Measurements from ENCODE around the gene GALNT13.

GALNT13 gene

DNA sequence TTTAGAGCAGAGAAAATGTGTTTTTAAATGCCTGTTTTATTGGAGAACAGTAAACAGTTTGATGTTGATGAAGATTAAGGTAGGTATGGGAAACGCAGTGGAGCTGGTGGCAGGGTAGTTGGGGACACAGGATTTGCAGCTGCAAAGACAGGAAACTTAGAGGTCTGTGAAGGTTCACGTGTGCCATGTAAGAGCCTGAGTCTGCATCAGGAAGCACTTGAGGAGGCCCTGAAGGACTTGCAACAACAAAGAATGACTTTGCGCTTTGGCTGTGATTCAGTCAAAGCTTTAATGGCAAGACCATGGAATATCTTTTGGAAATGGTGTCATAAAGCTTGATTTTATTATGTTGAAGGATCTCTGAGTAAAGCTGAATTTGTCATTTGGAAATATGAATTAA is 479.2 kb downstream of the GALNT13 start:
- TF ChIP-seq, protein P1, sequence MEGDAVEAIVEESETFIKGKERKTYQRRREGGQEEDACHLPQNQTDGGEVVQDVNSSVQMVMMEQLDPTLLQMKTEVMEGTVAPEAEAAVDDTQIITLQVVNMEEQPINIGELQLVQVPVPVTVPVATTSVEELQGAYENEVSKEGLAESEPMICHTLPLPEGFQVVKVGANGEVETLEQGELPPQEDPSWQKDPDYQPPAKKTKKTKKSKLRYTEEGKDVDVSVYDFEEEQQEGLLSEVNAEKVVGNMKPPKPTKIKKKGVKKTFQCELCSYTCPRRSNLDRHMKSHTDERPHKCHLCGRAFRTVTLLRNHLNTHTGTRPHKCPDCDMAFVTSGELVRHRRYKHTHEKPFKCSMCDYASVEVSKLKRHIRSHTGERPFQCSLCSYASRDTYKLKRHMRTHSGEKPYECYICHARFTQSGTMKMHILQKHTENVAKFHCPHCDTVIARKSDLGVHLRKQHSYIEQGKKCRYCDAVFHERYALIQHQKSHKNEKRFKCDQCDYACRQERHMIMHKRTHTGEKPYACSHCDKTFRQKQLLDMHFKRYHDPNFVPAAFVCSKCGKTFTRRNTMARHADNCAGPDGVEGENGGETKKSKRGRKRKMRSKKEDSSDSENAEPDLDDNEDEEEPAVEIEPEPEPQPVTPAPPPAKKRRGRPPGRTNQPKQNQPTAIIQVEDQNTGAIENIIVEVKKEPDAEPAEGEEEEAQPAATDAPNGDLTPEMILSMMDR (IDR thresholded peaks at IDR 0.05; ENCODE audit: extremely low read depth, missing control alignments) = no peak
- no peak for DNase-seq (ENCODE audit: low spot score)

DNA sequence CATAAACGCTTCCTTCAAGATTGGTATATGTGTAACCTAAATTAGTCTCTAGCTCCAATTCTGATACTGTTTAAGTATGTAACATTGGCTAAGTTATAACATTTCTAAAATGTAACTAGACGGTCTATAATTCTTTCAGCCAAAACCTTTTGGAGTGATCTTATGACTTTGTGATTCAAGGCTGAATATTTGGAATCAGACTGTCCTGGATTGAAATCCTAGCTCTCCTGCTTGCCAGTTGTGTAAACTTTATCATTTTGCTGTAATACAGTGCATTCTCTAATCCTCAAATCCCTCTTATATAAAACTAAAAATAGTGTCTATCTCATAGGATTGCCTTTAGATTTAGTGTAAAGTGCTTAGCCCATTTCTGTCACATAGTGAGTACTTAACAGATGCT is 489.6 kb downstream of the GALNT13 start:
- no peak for DNase-seq (ENCODE audit: low spot score)
- TF ChIP-seq, protein P1 (IDR thresholded peaks at IDR 0.05; ENCODE audit: extremely low read depth, missing control alignments) = no peak

DNA sequence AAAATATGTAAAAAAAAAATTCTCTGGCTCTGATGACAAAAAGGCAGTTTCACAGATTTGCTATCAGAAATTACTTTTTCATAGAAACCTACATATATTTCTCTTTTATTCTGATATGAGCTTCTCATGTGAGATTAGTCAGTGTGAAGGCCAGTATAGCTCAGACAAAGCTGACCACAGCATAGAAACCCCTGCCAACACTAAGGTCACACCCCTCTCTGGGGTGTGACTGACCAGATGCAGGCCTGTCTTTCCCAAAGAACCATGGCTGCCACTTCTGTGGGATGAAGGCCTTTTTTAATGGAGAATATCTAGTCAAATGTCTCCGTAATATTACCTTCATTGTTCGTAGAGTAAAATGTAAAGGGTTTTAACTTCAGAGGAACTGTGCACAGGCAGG is 496.4 kb downstream of the GALNT13 start:
- DNase-seq (ENCODE audit: low spot score) = no peak
- TF ChIP-seq, protein P1 (IDR thresholded peaks at IDR 0.05; ENCODE audit: extremely low read depth, missing control alignments) = no peak

DNA sequence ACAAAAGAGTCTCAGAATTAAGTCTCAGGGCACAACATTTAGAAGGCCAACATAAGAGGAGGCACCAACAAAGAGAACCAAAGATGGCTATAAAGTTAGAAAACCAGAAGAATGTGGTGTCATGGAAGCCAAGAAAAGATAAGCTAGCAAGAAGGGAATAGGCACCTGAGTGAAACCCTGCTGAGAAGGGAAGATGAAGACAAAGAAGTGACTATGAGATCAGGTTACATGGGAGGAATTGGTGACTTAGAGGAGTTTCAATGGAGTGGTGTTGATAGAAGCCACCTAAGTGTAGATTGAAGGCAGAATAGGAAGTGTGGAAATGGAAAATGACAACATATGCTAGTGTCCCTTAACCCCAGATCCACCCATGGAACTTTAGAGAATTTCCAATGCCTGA is 499.2 kb downstream of the GALNT13 start:
- TF ChIP-seq, protein P1 (IDR thresholded peaks at IDR 0.05; ENCODE audit: extremely low read depth, missing control alignments) = no peak
- DNase-seq (ENCODE audit: low spot score) = no peak

DNA sequence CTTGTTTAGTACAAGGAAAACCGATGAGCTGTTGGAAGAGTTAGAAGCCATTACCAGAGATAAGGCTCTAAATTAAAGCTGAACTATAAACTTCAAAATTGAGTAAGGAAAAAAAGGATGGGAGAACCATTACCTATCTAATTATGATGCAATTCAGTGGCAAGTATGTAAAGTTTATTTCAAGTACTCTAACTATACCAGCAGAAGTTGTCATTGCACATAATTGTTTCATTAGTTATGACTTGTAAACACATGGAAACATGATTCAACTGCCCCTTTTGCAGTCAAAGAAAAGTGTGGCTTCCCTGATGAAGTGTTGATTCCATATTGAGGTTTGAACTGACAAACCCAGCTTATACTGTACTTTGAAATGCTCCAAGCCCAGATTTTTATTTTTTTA is 502.7 kb downstream of the GALNT13 start:
- TF ChIP-seq, protein P1 (IDR thresholded peaks at IDR 0.05; ENCODE audit: extremely low read depth, missing control alignments) = no peak
- DNase-seq (ENCODE audit: low spot score) = no peak

DNA sequence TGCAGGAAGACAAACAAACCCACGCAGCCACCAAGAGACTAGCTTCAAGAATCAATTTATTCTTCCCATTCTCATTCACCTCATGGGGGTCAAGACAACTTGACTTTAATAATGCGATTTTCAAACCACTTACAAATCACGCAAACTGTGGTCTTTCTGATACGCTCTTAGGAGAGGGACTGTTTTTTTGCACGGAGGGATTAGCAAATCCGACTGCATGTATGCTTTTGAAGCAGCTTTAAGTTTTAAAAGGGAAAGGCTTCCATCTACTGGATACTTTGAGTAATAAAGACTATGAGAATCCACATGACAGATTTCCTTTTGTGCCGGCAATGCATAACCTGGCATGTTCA is 503.8 kb downstream of the GALNT13 start:
- no peak for DNase-seq (ENCODE audit: low spot score)
- TF ChIP-seq, protein P1 (IDR thresholded peaks at IDR 0.05; ENCODE audit: extremely low read depth, missing control alignments) = no peak

DNA sequence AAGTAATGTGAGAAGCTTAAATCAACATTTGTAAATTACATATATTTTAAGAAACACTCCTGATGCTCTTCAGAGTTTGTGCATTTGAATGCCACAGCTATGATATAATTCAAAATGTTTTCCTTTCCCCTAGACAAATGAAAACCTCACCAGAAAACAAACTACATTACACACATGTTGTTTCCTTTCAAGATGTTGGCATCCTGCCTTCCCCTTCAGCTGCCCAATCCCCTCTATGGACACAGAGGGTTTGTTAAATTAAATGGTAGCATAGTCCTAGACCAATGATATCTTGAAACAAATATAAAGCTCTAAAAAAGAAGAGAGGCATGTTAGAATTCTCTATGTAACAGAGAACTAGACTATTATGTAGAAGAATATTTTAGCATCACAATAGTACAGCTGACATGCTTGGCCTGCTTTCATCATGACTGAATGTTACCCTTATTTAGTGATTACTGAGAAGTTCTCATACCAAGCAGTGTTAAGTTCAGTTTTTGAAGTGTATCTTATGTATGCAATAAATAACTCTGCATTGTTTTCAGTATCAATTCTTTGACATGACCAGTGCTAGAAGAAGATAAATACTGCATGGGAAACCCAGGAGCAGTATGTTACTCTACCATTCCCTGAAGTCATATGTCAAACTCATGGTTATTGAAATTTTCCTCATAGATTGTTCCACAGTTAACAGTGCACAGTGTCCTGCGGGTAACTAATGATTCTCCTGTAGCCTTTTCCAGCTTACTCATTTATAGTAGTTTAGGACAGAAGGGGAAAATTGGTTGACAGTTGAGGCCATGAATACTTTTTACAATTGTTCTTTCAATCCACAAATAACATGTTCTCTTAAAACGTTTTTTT is 510.4 kb downstream of the GALNT13 start:
- TF ChIP-seq, protein P1 (IDR thresholded peaks at IDR 0.05; ENCODE audit: extremely low read depth, missing control alignments) = no peak
- DNase-seq (ENCODE audit: low spot score) = no peak
